Panc1 (cell line): ENCODE measurements around the gene FBXW8. TPM values are rescaled to one million over a fixed set of nuclear protein-coding genes. Genes with fewer than 3 reads are reported as not detected.

ENCODE experiments used
- ATAC-seq: fragments of 200-7000 bp; cut with Tn5 transposase; 2 replicates; pipeline ENCODE4 v1.9.1; 2020; ENCODE audit warnings: mild to moderate bottlenecking, moderate library complexity
- BruUV-seq: library from RNA; stranded (reverse); fragments of 400-500 nt; replicated peaks from 2 replicates; lab custom pipeline; 2021; lab: Mats Ljungman, UMichigan
- CTCF ChIA-PET: fragments of 300-600 bp; sonication (Branson Sonifier 250); formaldehyde crosslinking; loops from one replicate; lab custom pipeline; 2022; ENCODE audit warnings: antibody characterized with exemption; lab: Charles Lee
- POLR2A ChIA-PET: fragments of 300-600 bp; sonication (Branson Sonifier 250); formaldehyde crosslinking; loops from one replicate; lab custom pipeline; 2022; ENCODE audit warnings: antibody characterized with exemption; lab: Charles Lee
- DNase-seq: peaks from one replicate; pipeline ENCODE4 v3.0.0-alpha.2; 2010; ENCODE audit warnings: low read depth, low spot score
- H3K27ac ChIP-seq: 2 replicates; pipeline ENCODE4 v1.5.1; 2011; ENCODE audit warnings: mild to moderate bottlenecking, low read length, inconsistent platforms
- H3K27me3 ChIP-seq: fragments of 200-500 bp; sonication (Bioruptor generic); 2 replicates; pipeline ENCODE4 v1.6.0; 2014; ENCODE audit warnings: low read length, inconsistent platforms; ENCODE audit not compliant: control insufficient read depth, insufficient read depth
- H3K36me3 ChIP-seq: fragments of 200-500 bp; sonication (Bioruptor generic); 2 replicates; pipeline ENCODE4 v1.5.1; 2014; ENCODE audit warnings: inconsistent platforms, mild to moderate bottlenecking, low read length, moderate library complexity; ENCODE audit not compliant: control insufficient read depth, insufficient read depth
- H3K4me1 ChIP-seq: 2 replicates; pipeline ENCODE4 v1.5.1; 2011; ENCODE audit warnings: inconsistent platforms, mild to moderate bottlenecking, low read length, moderate library complexity; ENCODE audit not compliant: control insufficient read depth, insufficient read depth
- H3K4me3 ChIP-seq, 2 experiments: 2 replicates each; pipeline ENCODE4 v1.5.1; 2011 to 2012; ENCODE audit warnings: low read depth in 2 of 2, low read length in 2 of 2, mild to moderate bottlenecking in 2 of 2, inconsistent platforms in 1 of 2, moderate library complexity in 1 of 2
- H3K9me3 ChIP-seq: fragments of 200-500 bp; sonication (Bioruptor generic); 2 replicates; pipeline ENCODE4 v1.5.1; 2014; ENCODE audit warnings: low read depth, mild to moderate bottlenecking, inconsistent platforms, low read length, moderate library complexity; ENCODE audit not compliant: control insufficient read depth, insufficient read depth
- POLR2AphosphoS5 ChIP-seq: IDR thresholded peaks from 2 replicates; pipeline ENCODE4 v1.6.1; 2012; ENCODE audit warnings: mild to moderate bottlenecking, low read depth, low read length, moderate library complexity
- SIN3A ChIP-seq: IDR thresholded peaks from 2 replicates; pipeline ENCODE4 v1.6.1; 2012; ENCODE audit warnings: low read depth, mild to moderate bottlenecking, low read length, moderate library complexity, borderline replicate concordance; ENCODE audit not compliant: insufficient read depth
- TCF7L2 ChIP-seq: IDR thresholded peaks from 2 replicates; pipeline ENCODE4 v1.6.1; 2011; ENCODE audit warnings: mild to moderate bottlenecking, low read depth, low read length, inconsistent platforms
- in situ Hi-C: cut with HindIII; loops from 2 replicates; pipeline ENCODE4 v1.10.0; 2016; ENCODE audit warnings: low sequenced_read_pairs, low pct_unique_long_range_greater_than_20kb
- intact Hi-C: fragments of 100-400 bp; cut with micrococcal nuclease; formaldehyde crosslinking; loops from one replicate; pipeline ENCODE4 v1.10.0; 2022; ENCODE audit not compliant: unreplicated experiment
- total RNA-seq: library from RNA; stranded (reverse); gene quantifications from one replicate; pipeline ENCODE4 v1.2.1, GENCODE V29; 2021; ENCODE audit not compliant: unreplicated experiment
- TF ChIP-seq, protein P1 (sequence below): fragments of 450-650 bp; IDR thresholded peaks from 2 replicates; pipeline ENCODE4 v1.5.1; 2017; ENCODE audit warnings: mild to moderate bottlenecking
- TF ChIP-seq, protein P2 (sequence below), 2 experiments: IDR thresholded peaks; 2 replicates each; pipeline ENCODE4 v1.6.1; 2011 to 2012; ENCODE audit warnings: low read depth in 2 of 2, control low read depth in 1 of 2, low read length in 1 of 2, mild to moderate bottlenecking in 1 of 2, moderate library complexity in 1 of 2; ENCODE audit not compliant: insufficient read depth in 1 of 2

FBXW8 gene
- total RNA-seq, 1 experiment from 2014 or later = 18.0 TPM

DNA sequence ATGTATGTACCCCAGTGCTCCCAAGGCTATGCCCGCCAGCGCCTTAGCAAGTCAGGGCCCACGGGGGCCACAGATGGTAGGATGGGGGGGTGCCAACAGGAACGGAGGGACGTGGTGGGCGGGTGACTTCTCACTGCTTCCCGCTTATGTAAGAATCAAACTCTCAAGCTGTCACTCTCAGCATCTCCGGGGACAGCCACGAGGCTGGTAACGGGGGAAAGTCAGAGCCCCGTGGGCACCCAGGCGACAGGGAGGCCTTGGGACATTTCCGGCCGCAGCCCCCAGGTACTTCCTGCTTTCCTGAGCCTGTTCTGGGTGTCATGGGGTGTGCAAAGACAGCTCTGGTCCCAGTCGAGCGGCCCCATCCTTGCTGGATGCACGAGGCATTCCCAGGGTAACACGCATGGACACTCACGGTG, 129.2 kb downstream of the FBXW8 start:
- in situ Hi-C loops = no loop called here
- H3K4me3 ChIP-seq = no peak overlapping the region
- intact Hi-C loops = no loop called here
- ATAC-seq (no peak), DNase-seq (no peak)
- no peaks in the 10 kb centered on the region for H3K27me3 ChIP-seq
- no peak overlapping the region for H3K27ac ChIP-seq
- no TSS peak for BruUV-seq
- POLR2A ChIA-PET = no interaction called here
- H3K9me3 ChIP-seq = no peaks in the 10 kb centered on the region
- CTCF ChIA-PET = no interaction called here
- TF ChIP-seq, protein P1, sequence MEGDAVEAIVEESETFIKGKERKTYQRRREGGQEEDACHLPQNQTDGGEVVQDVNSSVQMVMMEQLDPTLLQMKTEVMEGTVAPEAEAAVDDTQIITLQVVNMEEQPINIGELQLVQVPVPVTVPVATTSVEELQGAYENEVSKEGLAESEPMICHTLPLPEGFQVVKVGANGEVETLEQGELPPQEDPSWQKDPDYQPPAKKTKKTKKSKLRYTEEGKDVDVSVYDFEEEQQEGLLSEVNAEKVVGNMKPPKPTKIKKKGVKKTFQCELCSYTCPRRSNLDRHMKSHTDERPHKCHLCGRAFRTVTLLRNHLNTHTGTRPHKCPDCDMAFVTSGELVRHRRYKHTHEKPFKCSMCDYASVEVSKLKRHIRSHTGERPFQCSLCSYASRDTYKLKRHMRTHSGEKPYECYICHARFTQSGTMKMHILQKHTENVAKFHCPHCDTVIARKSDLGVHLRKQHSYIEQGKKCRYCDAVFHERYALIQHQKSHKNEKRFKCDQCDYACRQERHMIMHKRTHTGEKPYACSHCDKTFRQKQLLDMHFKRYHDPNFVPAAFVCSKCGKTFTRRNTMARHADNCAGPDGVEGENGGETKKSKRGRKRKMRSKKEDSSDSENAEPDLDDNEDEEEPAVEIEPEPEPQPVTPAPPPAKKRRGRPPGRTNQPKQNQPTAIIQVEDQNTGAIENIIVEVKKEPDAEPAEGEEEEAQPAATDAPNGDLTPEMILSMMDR = no peak
- TF ChIP-seq TCF7L2 = no peak
- TF ChIP-seq, protein P2, sequence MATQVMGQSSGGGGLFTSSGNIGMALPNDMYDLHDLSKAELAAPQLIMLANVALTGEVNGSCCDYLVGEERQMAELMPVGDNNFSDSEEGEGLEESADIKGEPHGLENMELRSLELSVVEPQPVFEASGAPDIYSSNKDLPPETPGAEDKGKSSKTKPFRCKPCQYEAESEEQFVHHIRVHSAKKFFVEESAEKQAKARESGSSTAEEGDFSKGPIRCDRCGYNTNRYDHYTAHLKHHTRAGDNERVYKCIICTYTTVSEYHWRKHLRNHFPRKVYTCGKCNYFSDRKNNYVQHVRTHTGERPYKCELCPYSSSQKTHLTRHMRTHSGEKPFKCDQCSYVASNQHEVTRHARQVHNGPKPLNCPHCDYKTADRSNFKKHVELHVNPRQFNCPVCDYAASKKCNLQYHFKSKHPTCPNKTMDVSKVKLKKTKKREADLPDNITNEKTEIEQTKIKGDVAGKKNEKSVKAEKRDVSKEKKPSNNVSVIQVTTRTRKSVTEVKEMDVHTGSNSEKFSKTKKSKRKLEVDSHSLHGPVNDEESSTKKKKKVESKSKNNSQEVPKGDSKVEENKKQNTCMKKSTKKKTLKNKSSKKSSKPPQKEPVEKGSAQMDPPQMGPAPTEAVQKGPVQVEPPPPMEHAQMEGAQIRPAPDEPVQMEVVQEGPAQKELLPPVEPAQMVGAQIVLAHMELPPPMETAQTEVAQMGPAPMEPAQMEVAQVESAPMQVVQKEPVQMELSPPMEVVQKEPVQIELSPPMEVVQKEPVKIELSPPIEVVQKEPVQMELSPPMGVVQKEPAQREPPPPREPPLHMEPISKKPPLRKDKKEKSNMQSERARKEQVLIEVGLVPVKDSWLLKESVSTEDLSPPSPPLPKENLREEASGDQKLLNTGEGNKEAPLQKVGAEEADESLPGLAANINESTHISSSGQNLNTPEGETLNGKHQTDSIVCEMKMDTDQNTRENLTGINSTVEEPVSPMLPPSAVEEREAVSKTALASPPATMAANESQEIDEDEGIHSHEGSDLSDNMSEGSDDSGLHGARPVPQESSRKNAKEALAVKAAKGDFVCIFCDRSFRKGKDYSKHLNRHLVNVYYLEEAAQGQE (IDR thresholded peaks at IDR 0.05; ENCODE audit: insufficient read depth in 1 of 2, low read depth in 2 of 2, low read length in 1 of 2) = no peak
- no peak for TF ChIP-seq SIN3A
- TF ChIP-seq POLR2AphosphoS5 = no peak
- H3K4me1 ChIP-seq = peaks cover 5% of the 10 kb centered on the region; the same call in 1 of the 2 replicates
- H3K36me3 ChIP-seq = no peaks in the 10 kb centered on the region

DNA sequence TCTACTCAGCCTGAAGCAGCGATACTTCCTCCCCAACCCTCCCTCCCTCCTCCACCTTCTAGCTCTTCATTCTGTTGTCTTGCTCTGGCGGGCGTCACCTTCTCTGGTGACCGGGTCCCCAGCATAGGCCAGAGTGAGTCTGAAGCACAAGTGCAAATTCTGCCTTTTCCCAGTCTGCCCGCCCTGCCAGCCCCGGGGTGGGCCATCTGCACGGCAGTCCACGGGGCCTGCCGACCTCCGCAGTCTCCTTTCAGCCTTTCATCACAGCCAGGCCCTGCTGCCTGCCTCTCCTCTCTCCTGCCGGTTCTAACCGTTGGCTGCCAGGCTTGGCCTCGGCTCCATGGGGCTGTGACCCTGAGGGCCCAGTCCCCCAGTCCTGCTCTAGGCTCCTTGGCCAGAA, 129.7 kb downstream of the FBXW8 start:
- no peaks in the 10 kb centered on the region for H3K27me3 ChIP-seq
- in situ Hi-C loops = no loop called here

More for the DNA sequence above, 129.7 kb downstream of the FBXW8 start:
- ATAC-seq (no peak), DNase-seq (no peak)
- ChIA-PET POLR2A (interaction anchor here (0.6 kb wide), 1 partner anchor 48 kb away, joined by 6 read pairs; no protein-coding TSS in a partner anchor), CTCF (no interaction called here)
- H3K27ac ChIP-seq = no peak overlapping the region
- H3K36me3 ChIP-seq = no peaks in the 10 kb centered on the region
- no peaks in the 10 kb centered on the region for H3K9me3 ChIP-seq
- peaks cover 5% of the 10 kb centered on the region; the same call in 1 of the 2 replicates for H3K4me1 ChIP-seq
- BruUV-seq = no TSS peak
- TF ChIP-seq, protein P1 = no peak
- TF ChIP-seq SIN3A (no peak), TCF7L2 (no peak)
- TF ChIP-seq, protein P2 (IDR thresholded peaks at IDR 0.05; ENCODE audit: insufficient read depth in 1 of 2, low read depth in 2 of 2, low read length in 1 of 2) = no peak
- H3K4me3 ChIP-seq = no peak overlapping the region
- intact Hi-C loops = no loop called here
